HUES64 (cell line): ENCODE data around the gene DENND4B.
A peak's percentile ranks its signal among the peaks of the same experiment; 100 is the strongest.
"Not testable (repeated sequence)": the region's sequence is repeated elsewhere in the genome, so short reads cannot be mapped to it uniquely, and the experiment has no call there.

Source experiments
- H3K27ac ChIP-seq: 2 replicates; pipeline ENCODE4 v1.7.0; 2013; ENCODE audit warnings: low read depth, low read length, inconsistent platforms
- H3K27me3 ChIP-seq: 2 replicates; pipeline ENCODE4 v1.6.1; 2013; ENCODE audit warnings: mild to moderate bottlenecking, low read length; ENCODE audit not compliant: insufficient read depth
- H3K36me3 ChIP-seq: 2 replicates; pipeline ENCODE4 v1.6.1; 2013; ENCODE audit warnings: mild to moderate bottlenecking, low read length; ENCODE audit not compliant: insufficient read depth
- H3K4me1 ChIP-seq: 2 replicates; pipeline ENCODE4 v1.6.1; 2013; ENCODE audit warnings: mild to moderate bottlenecking, low read length, moderate library complexity; ENCODE audit not compliant: insufficient read depth
- H3K4me3 ChIP-seq: 2 replicates; pipeline ENCODE4 v1.5.1; 2013; ENCODE audit warnings: mild to moderate bottlenecking, low read length, moderate library complexity
- H3K9ac ChIP-seq: 2 replicates; pipeline ENCODE4 v1.6.1; 2013; ENCODE audit warnings: mild to moderate bottlenecking, low read depth, low read length
- H3K9me3 ChIP-seq: 2 replicates; pipeline ENCODE4 v1.6.1; 2013; ENCODE audit warnings: low read depth, low read length; ENCODE audit not compliant: insufficient read depth
- WGBS: fragments of 150-250, 120-280 bp; methylation state at CpG from one replicate; pipeline ENCODE4 v1.1.7; 2013; ENCODE audit warnings: missing lambda C conversion rate; 5-methylcytosine and 5-hydroxymethylcytosine counted together

Gene DENND4B

GRCh38 chr1:153895866-153896265 lies 50.7 kb downstream of the DENND4B start:
- 93% methylated on average over 1 of the region's 1 CpG for WGBS

GRCh38 chr1:153891042-153891441 lies 55.5 kb downstream of the DENND4B start:
- H3K27ac ChIP-seq, H3K4me1 ChIP-seq, H3K9me3 ChIP-seq, H3K27me3 ChIP-seq, H3K4me3 ChIP-seq, H3K9ac ChIP-seq: not testable (repeated sequence)
- H3K36me3 ChIP-seq = peaks cover 11% of the 10 kb centered on the region
- 92% methylated on average over 7 of the region's 7 CpGs for WGBS

More at GRCh38 chr1:153895866-153896265, 50.7 kb downstream of the DENND4B start:
- H3K27me3 ChIP-seq, H3K9ac ChIP-seq, H3K4me3 ChIP-seq, H3K4me1 ChIP-seq, H3K27ac ChIP-seq, H3K9me3 ChIP-seq: not testable (repeated sequence)
- peaks cover 23% of the 10 kb centered on the region for H3K36me3 ChIP-seq

GRCh38 chr1:153888533-153888932 lies 58.0 kb downstream of the DENND4B start:
- no peaks in the 10 kb centered on the region for H3K4me1 ChIP-seq
- 97% methylated on average over 3 of the region's 3 CpGs for WGBS
- H3K9me3 ChIP-seq = no peaks in the 10 kb centered on the region
- H3K27me3 ChIP-seq = no peaks in the 10 kb centered on the region
- no peak overlapping the region for H3K27ac ChIP-seq
- H3K4me3 ChIP-seq = no peak overlapping the region
- H3K36me3 ChIP-seq = peaks cover 14% of the 10 kb centered on the region
- H3K9ac ChIP-seq = no peak overlapping the region

DNA sequence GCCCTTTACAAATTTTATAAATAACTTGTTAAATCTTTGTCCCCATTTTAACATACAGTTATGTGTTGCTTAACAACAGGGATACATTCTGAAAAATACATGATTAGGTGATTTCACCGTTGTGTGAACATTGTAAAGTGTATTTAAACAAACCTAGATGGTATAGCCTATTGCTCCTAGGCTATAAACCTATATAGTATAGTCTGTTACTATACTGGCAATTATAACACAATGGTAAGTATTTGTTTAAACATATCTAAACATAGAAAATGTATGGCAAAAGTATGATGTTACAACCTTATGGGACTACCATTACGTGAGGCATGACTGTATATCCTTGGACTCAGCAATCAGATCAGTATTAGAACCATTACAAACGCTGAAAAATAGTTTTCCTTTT lies 60.4 kb downstream of the DENND4B start:
- Histone ChIP-seq H3K9ac (no peak overlapping the region), H3K9me3 (no peaks in the 10 kb centered on the region), H3K27me3 (no peaks in the 10 kb centered on the region), H3K36me3 (peaks cover 12% of the 10 kb centered on the region), H3K4me3 (no peak overlapping the region), H3K27ac (no peak overlapping the region), H3K4me1 (peaks cover 21% of the 10 kb centered on the region)
- WGBS = 70% methylated on average over 3 of the region's 3 CpGs

DNA sequence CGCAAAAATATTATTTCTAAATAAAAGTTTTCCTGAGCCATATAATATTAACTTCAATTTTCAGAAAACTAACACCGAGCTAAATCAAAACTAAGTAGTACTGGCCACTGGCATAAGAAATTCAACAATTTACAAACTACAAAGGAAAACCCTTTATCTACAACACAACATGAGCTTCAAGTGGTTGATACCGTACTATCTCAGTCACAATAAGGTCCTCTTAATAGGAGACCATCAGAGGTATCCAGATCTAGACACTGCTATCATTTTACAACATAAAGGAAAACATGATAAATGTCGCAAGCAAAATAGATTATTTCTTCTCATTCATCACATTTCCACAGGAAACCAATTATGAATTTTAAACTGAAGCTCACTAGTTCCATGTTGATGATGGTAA lies 63.3 kb downstream of the DENND4B start:
- WGBS = 96% methylated on average over 4 of the region's 4 CpGs
- peaks cover 22% of the 10 kb centered on the region for H3K4me1 ChIP-seq
- H3K9me3 ChIP-seq = no peaks in the 10 kb centered on the region
- H3K27ac ChIP-seq = no peak overlapping the region
- H3K27me3 ChIP-seq = no peaks in the 10 kb centered on the region
- no peak overlapping the region for H3K4me3 ChIP-seq
- H3K9ac ChIP-seq = no peak overlapping the region
- H3K36me3 ChIP-seq = 0 out of 2 replicates have a peak, but pooled peaks cover 8% of the 10 kb centered on the region

DNA sequence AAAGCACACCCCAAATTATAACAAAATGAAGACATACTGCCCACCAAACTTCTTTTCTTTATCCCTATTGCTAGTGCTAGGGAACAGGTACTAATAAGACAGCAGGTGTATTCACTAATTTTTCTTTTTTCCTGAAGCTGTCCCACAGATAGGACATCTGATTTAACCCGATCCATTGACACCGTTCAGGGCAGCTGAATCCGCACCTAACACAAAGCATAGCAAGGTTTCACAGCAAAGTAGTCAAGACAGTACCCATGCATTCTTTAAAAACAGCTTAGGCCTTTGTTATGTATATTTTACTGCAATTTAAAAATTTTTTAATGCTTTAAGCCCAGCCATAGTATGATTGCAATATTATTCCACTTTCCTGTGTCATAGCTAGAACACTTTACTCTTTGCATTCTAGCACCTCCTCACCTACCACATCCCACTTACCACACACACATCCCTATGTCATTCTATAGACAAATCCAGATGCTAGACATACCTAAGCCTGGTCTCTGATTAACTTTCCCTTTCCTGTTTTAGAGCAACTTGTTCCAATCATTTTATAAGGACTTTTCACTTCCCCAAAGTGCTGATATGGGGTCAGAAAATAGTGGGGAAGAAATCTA lies 64.1 kb downstream of the DENND4B start:
- H3K4me3 ChIP-seq = no peak overlapping the region
- WGBS = 80% methylated on average over 3 of the region's 3 CpGs
- H3K9me3 ChIP-seq = no peaks in the 10 kb centered on the region
- 0 out of 2 replicates have a peak, but pooled peaks cover 8% of the 10 kb centered on the region for H3K36me3 ChIP-seq
- no peaks in the 10 kb centered on the region for H3K27me3 ChIP-seq
- peak overlapping the region; percentile 31 for H3K27ac ChIP-seq
- H3K9ac ChIP-seq = 0 out of 2 replicates have a peak overlapping the region, but pooled peaks have one; percentile 4
- peaks cover 22% of the 10 kb centered on the region for H3K4me1 ChIP-seq

DNA sequence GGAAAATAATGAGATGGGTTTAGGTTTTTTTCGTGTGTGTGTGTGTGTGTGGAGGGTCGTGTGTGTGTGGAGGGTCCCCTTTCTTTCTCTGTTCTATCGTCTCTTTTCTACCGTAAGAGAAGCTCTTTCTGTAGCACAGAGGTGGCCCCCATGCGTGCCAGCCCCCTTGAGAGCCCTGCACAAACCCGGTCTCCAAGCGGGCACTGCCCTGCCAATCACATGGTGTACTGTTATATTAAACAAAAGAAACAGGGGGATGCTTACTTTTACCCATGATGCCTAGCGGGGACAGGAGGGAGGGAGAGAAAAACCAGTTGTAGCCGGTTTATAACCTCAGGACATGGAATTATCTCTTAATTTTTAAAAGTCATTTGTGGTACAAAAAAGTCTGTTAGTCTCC lies 64.8 kb downstream of the DENND4B start:
- no peak overlapping the region; the same call in 1 of the 2 replicates for H3K27ac ChIP-seq
- no peaks in the 10 kb centered on the region for H3K9me3 ChIP-seq
- H3K4me3 ChIP-seq = no peak overlapping the region
- no peaks in the 10 kb centered on the region for H3K27me3 ChIP-seq
- peaks cover 22% of the 10 kb centered on the region for H3K4me1 ChIP-seq
- 0 out of 2 replicates have a peak overlapping the region, but pooled peaks have one; percentile 4 for H3K9ac ChIP-seq
- H3K36me3 ChIP-seq = 0 out of 2 replicates have a peak, but pooled peaks cover 6% of the 10 kb centered on the region
- 66% methylated on average over 9 of the region's 9 CpGs for WGBS

DNA sequence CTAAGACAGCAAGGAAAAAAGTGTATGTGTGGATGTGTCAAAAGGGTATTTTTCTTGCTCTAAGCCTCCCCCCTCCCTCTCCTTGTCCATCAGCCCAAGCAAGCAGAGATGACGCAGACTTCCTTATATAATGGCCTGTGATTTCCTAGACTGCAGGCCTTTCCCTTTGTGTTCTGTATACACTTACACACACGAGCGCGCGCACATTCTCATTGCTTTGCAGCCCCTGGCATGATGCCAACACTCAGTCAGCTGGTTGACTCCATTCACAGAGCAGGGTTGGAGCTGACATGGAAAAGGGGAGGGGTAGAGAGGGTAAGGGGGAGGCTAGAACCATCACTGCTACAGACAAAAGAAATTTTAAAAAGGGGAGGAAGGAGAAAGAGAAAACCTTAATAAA lies 65.6 kb downstream of the DENND4B start:
- Histone ChIP-seq H3K4me3 (no peak overlapping the region), H3K4me1 (peaks cover 22% of the 10 kb centered on the region), H3K9me3 (no peaks in the 10 kb centered on the region), H3K36me3 (0 out of 2 replicates have a peak, but pooled peaks cover 2% of the 10 kb centered on the region), H3K27me3 (no peaks in the 10 kb centered on the region), H3K27ac (no peak overlapping the region), H3K9ac (no peak overlapping the region)
- WGBS = 94% methylated on average over 5 of the region's 5 CpGs

DNA sequence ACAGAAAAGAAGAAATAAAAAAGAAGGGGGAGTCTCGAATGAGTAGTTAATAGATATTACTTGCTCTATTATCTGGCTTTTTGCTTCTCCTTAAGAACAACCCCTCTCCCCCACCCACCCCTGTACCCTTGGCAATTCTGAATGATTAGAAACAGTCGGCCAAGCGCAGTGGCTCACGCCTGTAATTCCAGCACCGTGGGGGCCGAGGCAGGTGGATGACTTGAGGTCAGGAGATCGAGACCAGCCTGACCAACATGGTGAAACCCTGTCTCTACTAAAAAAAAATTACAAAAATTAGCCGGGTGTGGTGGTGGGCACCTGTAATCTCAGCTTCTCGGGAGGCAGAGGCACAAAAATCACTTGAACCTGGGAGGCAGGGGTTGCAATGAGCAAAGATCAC lies 66.5 kb downstream of the DENND4B start:
- no peaks in the 10 kb centered on the region for H3K36me3 ChIP-seq
- H3K9ac ChIP-seq = no peak overlapping the region
- no peaks in the 10 kb centered on the region for H3K27me3 ChIP-seq
- peaks cover 22% of the 10 kb centered on the region for H3K4me1 ChIP-seq
- H3K9me3 ChIP-seq = no peaks in the 10 kb centered on the region
- H3K4me3 ChIP-seq = no peak overlapping the region
- no peak overlapping the region for H3K27ac ChIP-seq
- WGBS = 97% methylated on average over 8 of the region's 9 CpGs
